Anterior cingulate cortex (tissue), 58 donors: ENCODE results near the gene CLSTN1.
"Not testable (repeated sequence)": the region's sequence is repeated elsewhere in the genome, so short reads cannot be mapped to it uniquely, and the experiment has no call there.

Experiments used
- DNase-seq, 58 donors: peaks; one replicate each; lab custom pipeline; 2025; lab: John Stamatoyannopoulos, UW

The CLSTN1 gene

GRCh38 chr1:9770298-9770697 is 53.5 kb downstream of the CLSTN1 start:
- DNase-seq: no peak

GRCh38 chr1:9768983-9769382 is 54.8 kb downstream of the CLSTN1 start:
- DNase-seq: no peak

- DNase-seq: no peak
Measured at GRCh38 chr1:9767964-9768668, 55.6 kb downstream of the CLSTN1 start.

GRCh38 chr1:9766759-9767442 is 56.9 kb downstream of the CLSTN1 start:
- DNase-seq: peak in 16 of 58 donors; percentile 3 to 36 (median 16)

GRCh38 chr1:9764550-9764949 is 59.2 kb downstream of the CLSTN1 start:
- no peak for DNase-seq

GRCh38 chr1:9763914-9764313 is 59.9 kb downstream of the CLSTN1 start:
- no peak for DNase-seq

GRCh38 chr1:9762446-9762845 is 61.3 kb downstream of the CLSTN1 start:
- not testable (repeated sequence) for DNase-seq

GRCh38 chr1:9761855-9762254 is 61.9 kb downstream of the CLSTN1 start:
- no peak for DNase-seq

- no peak for DNase-seq
Measured at GRCh38 chr1:9760824-9761223, 62.9 kb downstream of the CLSTN1 start.

- no peak for DNase-seq
Measured at GRCh38 chr1:9759939-9760338, 63.8 kb downstream of the CLSTN1 start.

GRCh38 chr1:9758559-9759121 is 65.1 kb downstream of the CLSTN1 start:
- DNase-seq: peak in 6 of 58 donors; percentile 5 to 19 (median 18)

GRCh38 chr1:9755441-9755995 is 68.2 kb downstream of the CLSTN1 start:
- DNase-seq: no peak

- DNase-seq: peak in 10 of 58 donors; percentile 8 to 42 (median 28)
Measured at GRCh38 chr1:9753121-9753531, 70.6 kb downstream of the CLSTN1 start.

GRCh38 chr1:9751971-9752370 is 71.8 kb downstream of the CLSTN1 start:
- DNase-seq: no peak

- DNase-seq: no peak
Measured at GRCh38 chr1:9749361-9749760, 74.4 kb downstream of the CLSTN1 start.

GRCh38 chr1:9748391-9748790 is 75.4 kb downstream of the CLSTN1 start:
- DNase-seq: not testable (repeated sequence)

- no peak for DNase-seq
Measured at GRCh38 chr1:9746651-9747050, 77.1 kb downstream of the CLSTN1 start.

- no peak for DNase-seq
Measured at GRCh38 chr1:9746211-9746610, 77.6 kb downstream of the CLSTN1 start.

- DNase-seq: no peak
Measured at GRCh38 chr1:9744106-9744799, 79.5 kb downstream of the CLSTN1 start.

GRCh38 chr1:9737671-9738070 is 86.1 kb downstream of the CLSTN1 start:
- peak in 1 of 58 donors; percentile 17 for DNase-seq

GRCh38 chr1:9737057-9737456 is 86.7 kb downstream of the CLSTN1 start:
- DNase-seq: peak in 1 of 58 donors; percentile 15
